Gastrocnemius medialis (tissue), 4 donors: ENCODE results near the gene DTD1.

ENCODE experiments used
- CTCF ChIP-seq, 5 experiments: fragments of 450-650 bp in 3 of 5; fragments of 200-600 bp in 2 of 5; sonication (generic) in 2 of 5; IDR thresholded peaks in 4 of 5; conservative IDR thresholded peaks in 1 of 5; 1 replicate in 4 of 5; 2 replicates in 1 of 5; pipeline ENCODE4 v1.5.1; 2016 to 2019; ENCODE audit warnings: antibody characterized with exemption in 5 of 5, mild to moderate bottlenecking in 3 of 5, moderate library complexity in 3 of 5
- POLR2A ChIP-seq, 2 donors: fragments of 450-650 bp; IDR thresholded peaks; one replicate each; pipeline ENCODE4 v1.6.1; 2017; ENCODE audit warnings: antibody characterized with exemption in 2 of 2, mild to moderate bottlenecking in 2 of 2, moderate library complexity in 2 of 2

- TF ChIP-seq POLR2A (IDR thresholded peaks at IDR 0.05) (no peak), CTCF (IDR thresholded peaks at IDR 0.05 in 4 of 5, conservative IDR thresholded peaks at IDR 0.05 in 1 of 5) (no peak)
Observed at GRCh38 chr20:18747090-18747489, 159.2 kb downstream of the DTD1 start.
